ENCODE measurements around the gene SPP2. TPM values are rescaled to one million over a fixed set of nuclear protein-coding genes. Genes with fewer than 3 reads are reported as not detected.

SPP2 gene
- total RNA-seq, 4 donors from 2014 or later, result not detected

- DNase-seq, result no peak
- peaks cover 0 to 10% of the 10 kb centered on the region in 2 donors for H3K9me3 ChIP-seq
- 63 to 96% methylated on average over 2 of the region's 2 CpGs for whole genome bisulfite sequencing, 2 donors (ENCODE audit: low coverage in 1 of 2)
- no peak overlapping the region for H3K4me3 ChIP-seq
- H3K4me1 ChIP-seq, result no peaks in the 10 kb centered on the region
- no peaks in the 10 kb centered on the region for H3K36me3 ChIP-seq
- H3K27ac ChIP-seq, result no peak overlapping the region
- in situ Hi-C loops (cut with MboI; ENCODE audit: low pct_ligation_motif_present in 1 of 4, low pct_unique_long_range_greater_than_20kb in 1 of 4, low sequenced_read_pairs in 3 of 4), result no loop called here
- no peaks in the 10 kb centered on the region for H3K27me3 ChIP-seq
- TF ChIP-seq CTCF (IDR thresholded peaks at IDR 0.05) (no peak), EP300 (IDR thresholded peaks at IDR 0.05; ENCODE audit: low read depth) (no peak), POLR2AphosphoS5 (IDR thresholded peaks at IDR 0.05) (no peak), POLR2A (IDR thresholded peaks at IDR 0.05) (no peak)
- intact Hi-C loops (cut with DNase I; ENCODE audit: low total_unique reads), result no loop called here
Observed at GRCh38 chr2:234033885-234034284, 16.6 kb upstream of the SPP2 start.

GRCh38 chr2:234038076-234038802, 12.3 kb upstream of the SPP2 start:
- TF ChIP-seq EP300 (IDR thresholded peaks at IDR 0.05; ENCODE audit: low read depth), result no peak
- Histone ChIP-seq H3K27me3 (no peaks in the 10 kb centered on the region), H3K4me3 (no peak overlapping the region), H3K27ac (no peak overlapping the region), H3K4me1 (no peaks in the 10 kb centered on the region), H3K9me3 (peaks cover 0 to 10% of the 10 kb centered on the region in 2 donors), H3K36me3 (no peaks in the 10 kb centered on the region)
- in situ Hi-C loops (cut with MboI; ENCODE audit: low pct_ligation_motif_present in 1 of 4, low pct_unique_long_range_greater_than_20kb in 1 of 4, low sequenced_read_pairs in 3 of 4), result no loop called here
- 68 to 71% methylated on average over 2 of the region's 2 CpGs for WGBS, 2 donors (ENCODE audit: low coverage in 1 of 2)
- intact Hi-C loops (cut with DNase I; ENCODE audit: low total_unique reads), result no loop called here
- DNase-seq, result no peak

GRCh38 chr2:234044157-234044556, 6.3 kb upstream of the SPP2 start:
- WGBS, 2 donors (ENCODE audit: low coverage in 1 of 2), result 14 to 61% methylated on average over 1 of the region's 1 CpG

GRCh38 chr2:234046521-234046920, 4.0 kb upstream of the SPP2 start:
- 80 to 81% methylated on average over 3 of the region's 3 CpGs for WGBS, 2 donors (ENCODE audit: low coverage in 1 of 2)
- H3K27ac ChIP-seq, result no peak overlapping the region
- no peak for TF ChIP-seq CTCF (IDR thresholded peaks at IDR 0.05)
- TF ChIP-seq EP300 (IDR thresholded peaks at IDR 0.05; ENCODE audit: low read depth), result no peak
- no peak for TF ChIP-seq POLR2A (IDR thresholded peaks at IDR 0.05)
- no peak for TF ChIP-seq POLR2AphosphoS5 (IDR thresholded peaks at IDR 0.05)
- H3K9me3 ChIP-seq, result no peaks in the 10 kb centered on the region
- intact Hi-C loops (cut with DNase I; ENCODE audit: low total_unique reads) (no loop called here), in situ Hi-C loops (cut with MboI; ENCODE audit: low pct_ligation_motif_present in 1 of 4, low pct_unique_long_range_greater_than_20kb in 1 of 4, low sequenced_read_pairs in 3 of 4) (no loop called here)
- H3K4me1 ChIP-seq, result no peaks in the 10 kb centered on the region
- no peak for DNase-seq
- H3K27me3 ChIP-seq, result no peaks in the 10 kb centered on the region
- H3K36me3 ChIP-seq, result no peaks in the 10 kb centered on the region
- no peak overlapping the region for H3K4me3 ChIP-seq

More at GRCh38 chr2:234044157-234044556, 6.3 kb upstream of the SPP2 start:
- no peaks in the 10 kb centered on the region for H3K36me3 ChIP-seq
- no peak overlapping the region for H3K27ac ChIP-seq
- no peak for DNase-seq
- TF ChIP-seq POLR2A (IDR thresholded peaks at IDR 0.05) (no peak), EP300 (IDR thresholded peaks at IDR 0.05; ENCODE audit: low read depth) (no peak), POLR2AphosphoS5 (IDR thresholded peaks at IDR 0.05) (no peak), CTCF (IDR thresholded peaks at IDR 0.05) (no peak)
- H3K9me3 ChIP-seq, result no peaks in the 10 kb centered on the region
- H3K4me1 ChIP-seq, result no peaks in the 10 kb centered on the region
- in situ Hi-C loops (cut with MboI; ENCODE audit: low pct_ligation_motif_present in 1 of 4, low pct_unique_long_range_greater_than_20kb in 1 of 4, low sequenced_read_pairs in 3 of 4), result no loop called here
- no peaks in the 10 kb centered on the region for H3K27me3 ChIP-seq
- intact Hi-C loops (cut with DNase I; ENCODE audit: low total_unique reads), result no loop called here
- H3K4me3 ChIP-seq, result no peak overlapping the region

GRCh38 chr2:234047361-234047760, 3.1 kb upstream of the SPP2 start:
- intact Hi-C loops (cut with DNase I; ENCODE audit: low total_unique reads) (no loop called here), in situ Hi-C loops (cut with MboI; ENCODE audit: low pct_ligation_motif_present in 1 of 4, low pct_unique_long_range_greater_than_20kb in 1 of 4, low sequenced_read_pairs in 3 of 4) (no loop called here)
- Histone ChIP-seq H3K27me3 (no peaks in the 10 kb centered on the region), H3K36me3 (no peaks in the 10 kb centered on the region), H3K27ac (no peak overlapping the region), H3K4me1 (no peaks in the 10 kb centered on the region), H3K9me3 (no peaks in the 10 kb centered on the region), H3K4me3 (no peak overlapping the region)
- TF ChIP-seq EP300 (IDR thresholded peaks at IDR 0.05; ENCODE audit: low read depth), result no peak
- no peak for TF ChIP-seq POLR2AphosphoS5 (IDR thresholded peaks at IDR 0.05)
- TF ChIP-seq CTCF (IDR thresholded peaks at IDR 0.05), result no peak
- no peak for TF ChIP-seq POLR2A (IDR thresholded peaks at IDR 0.05)
- DNase-seq, result no peak
